Caki2 (cell line): ENCODE results near the gene GAK. TPM values are rescaled to one million over a fixed set of nuclear protein-coding genes. Genes with fewer than 3 reads are reported as not detected.

Experiments used
- DNase-seq: peaks from one replicate; pipeline ENCODE4 v3.0.0-alpha.2; 2015; ENCODE audit warnings: low read depth
- in situ Hi-C: cut with HindIII; loops from 2 replicates; pipeline ENCODE4 v1.10.0; 2016; ENCODE audit warnings: low sequenced_read_pairs, low pct_unique_long_range_greater_than_20kb, mixed read lengths
- total RNA-seq: library from RNA; depleted of rRNA; stranded (reverse); fragments of >200 nt; shearing (Covaris generic); gene quantifications from 2 replicates; pipeline ENCODE4 v1.2.3, GENCODE V29; 2014; ENCODE audit warnings: low replicate concordance

The GAK gene
- total RNA-seq, 1 experiment from 2014 or later, result 61.6 TPM

DNA sequence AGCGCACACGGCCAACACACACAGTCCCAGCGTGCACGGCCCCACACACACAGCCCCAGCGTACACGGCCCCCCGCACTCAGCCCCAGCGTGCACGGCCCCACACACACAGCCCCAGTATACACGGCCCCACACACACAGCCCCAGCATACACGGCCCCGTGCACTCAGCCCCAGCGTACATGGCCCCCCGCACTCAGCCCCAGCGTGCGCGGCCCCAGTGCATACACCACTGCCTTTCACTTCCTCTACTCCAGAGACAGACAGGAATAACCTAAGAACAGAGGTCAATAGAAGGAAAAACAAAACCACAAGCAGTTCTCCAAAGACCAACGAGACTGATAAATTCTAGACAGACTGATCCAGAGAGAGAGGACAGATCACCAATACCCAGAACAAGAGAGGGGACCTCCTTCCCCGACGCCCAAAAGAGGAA is 17.1 kb downstream of the GAK start:
- in situ Hi-C loops, result no loop called here
- DNase-seq, result no peak

DNA sequence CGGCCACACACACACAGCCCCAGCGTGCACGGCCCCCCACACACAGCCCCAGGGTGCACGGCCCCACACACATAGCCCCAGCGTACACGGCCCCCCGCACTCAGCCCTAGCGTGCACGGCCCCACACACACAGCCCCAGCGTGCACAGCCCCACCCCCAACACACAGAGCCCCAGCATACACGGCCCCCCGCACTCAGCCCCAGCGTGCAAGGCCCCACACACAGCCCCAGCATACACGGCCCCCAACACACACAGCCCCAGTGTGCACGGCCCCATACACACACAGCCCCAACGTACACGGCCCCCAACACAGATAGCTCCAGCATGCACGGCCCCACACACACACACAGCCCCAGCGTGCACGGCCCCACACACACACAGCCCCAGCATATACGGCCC is 17.6 kb downstream of the GAK start:
- in situ Hi-C loops, result no loop called here
- DNase-seq, result no peak

DNA sequence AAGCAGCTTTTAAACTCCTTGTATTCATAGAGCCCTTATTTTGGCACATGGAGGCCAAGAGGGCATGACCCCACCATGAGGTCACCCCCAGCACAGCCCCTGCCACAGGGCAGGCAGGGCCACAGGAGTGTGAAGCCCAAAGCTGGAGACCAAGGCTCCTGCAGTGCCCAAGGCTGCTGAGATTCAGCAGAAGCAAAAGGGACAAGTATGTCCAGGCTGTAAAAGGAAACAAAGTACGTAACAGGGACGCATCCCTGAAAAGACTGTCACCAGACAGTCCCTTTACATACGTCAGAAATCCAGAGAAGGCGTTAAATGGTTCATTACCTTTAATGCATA is 18.9 kb downstream of the GAK start:
- in situ Hi-C loops, result no loop called here
- no peak for DNase-seq

DNA sequence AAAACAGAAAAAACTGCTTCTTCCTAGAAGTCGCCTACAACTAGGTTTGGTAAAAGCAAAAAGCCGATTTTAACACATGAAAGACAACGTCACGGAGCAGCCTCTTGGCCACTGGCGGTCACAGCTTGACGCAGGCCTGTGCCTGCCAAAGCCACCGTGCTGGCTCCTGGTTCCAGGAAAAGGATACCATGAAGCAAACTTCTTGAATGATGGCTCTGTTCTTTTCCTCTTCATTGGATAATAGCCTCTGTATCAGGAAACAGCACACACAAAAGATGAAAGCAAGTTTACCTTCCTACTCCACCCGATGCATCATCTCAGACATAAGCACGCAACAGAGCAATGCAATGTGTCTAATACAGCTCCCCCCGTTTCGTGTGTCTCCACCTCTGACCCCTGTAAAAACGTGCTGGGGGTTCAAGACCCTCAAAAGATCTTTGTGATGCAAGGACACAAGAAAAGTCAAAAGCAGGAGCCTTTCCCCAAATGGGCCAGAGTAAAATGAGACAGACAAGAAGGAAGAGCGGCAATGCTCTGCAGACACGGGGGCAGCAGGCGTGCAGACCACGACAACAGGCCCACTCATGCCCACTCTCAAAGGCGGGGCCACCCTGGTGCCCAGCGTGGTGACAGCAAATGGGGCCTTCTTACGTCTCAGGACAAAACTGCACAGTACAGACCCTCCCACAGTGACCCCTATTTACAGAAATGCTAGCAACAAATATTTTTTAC is 19.4 kb downstream of the GAK start:
- DNase-seq, result no peak
- in situ Hi-C loops, result no loop called here

DNA sequence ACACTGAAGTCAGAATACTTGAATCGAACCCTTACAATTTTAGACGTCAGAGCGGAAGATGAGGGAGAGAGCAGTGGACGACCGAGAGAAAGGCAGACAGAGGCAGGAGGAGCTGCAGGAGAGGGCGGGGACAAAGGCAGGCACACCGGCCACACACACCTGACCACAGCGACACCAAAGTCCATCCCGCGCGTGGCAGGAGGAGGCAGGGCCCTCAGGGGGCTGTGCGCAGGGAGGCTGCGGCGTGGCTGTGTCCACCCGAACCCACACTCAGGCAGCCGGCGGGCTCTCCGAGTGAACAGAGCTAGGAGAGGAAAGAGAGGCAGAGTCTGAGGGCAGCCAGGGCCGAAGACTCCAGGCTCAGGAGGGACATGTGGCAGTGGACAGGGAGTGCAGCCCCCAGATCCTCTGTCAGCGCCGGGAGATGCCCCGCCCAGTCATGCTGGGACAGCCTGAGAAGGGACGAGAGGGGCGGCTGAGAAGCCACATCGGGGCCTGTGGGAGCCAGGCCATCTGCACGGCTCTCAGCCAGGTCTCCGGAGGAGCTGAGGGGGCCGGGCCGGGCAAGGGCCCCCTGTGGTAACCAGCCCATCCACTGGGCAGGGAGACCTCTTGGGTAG is 20.1 kb downstream of the GAK start:
- no peak for DNase-seq
- in situ Hi-C loops, result no loop called here

DNA sequence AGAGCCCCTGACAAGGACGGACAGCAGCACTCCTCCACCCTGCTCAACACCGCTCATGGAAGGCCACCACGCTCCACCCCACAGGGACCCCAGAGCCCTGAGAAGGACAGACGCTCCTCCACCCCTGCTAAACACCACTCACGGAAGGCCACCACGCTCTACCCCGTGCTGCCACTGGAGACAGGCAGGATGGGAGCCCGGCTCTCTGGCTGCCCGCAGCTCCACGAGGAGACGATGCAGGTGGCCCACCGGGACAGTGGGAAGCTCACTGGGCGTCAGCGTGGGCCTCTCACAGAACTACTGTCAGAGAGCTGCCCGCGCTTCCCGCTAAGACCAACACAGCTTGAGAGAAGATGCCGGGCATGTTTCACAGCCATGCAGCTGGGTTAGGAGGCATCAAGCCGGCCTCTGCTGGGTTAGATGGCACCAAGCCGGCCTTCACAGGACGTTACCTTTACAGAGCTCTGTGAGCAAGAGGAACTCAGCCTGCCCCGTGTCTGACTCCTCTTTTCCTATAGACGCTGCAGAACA is 20.8 kb downstream of the GAK start:
- no peak for DNase-seq
- in situ Hi-C loops, result no loop called here

DNA sequence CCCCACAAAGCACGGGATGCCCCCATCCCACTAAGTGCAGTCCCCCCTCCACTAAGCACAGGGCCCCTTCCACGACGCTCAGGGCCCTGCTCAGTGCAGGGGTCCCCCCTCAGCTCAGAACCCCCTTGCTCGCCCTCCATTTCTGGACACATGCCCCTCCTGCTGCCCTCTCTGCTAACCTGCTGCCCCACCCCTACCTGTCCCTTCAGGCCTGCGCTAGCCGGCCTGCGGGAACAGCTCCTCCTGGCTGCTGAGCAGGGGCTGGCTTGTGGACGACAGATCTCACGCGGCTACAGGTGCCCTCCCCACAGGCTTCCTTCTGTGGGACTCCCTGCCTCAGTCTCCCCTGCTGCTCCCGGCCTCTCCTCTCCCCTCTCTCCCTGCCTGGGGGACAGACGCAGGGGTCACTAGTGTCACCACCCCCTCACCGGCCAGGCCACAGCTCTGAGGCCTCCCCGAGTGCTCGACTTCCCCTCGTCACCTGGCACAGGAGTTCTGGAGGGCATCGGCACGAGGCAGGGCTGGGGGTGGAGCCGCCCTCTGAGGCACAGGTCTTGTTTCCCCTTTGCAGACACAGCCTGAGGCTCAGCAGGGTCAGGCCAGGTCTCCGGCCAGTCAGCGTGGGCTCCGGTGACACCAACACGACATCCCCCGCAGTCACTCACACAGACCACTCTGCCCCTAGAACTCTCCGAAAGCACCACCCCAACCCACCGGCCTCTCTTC is 21.6 kb downstream of the GAK start:
- in situ Hi-C loops, result no loop called here
- no peak for DNase-seq

DNA sequence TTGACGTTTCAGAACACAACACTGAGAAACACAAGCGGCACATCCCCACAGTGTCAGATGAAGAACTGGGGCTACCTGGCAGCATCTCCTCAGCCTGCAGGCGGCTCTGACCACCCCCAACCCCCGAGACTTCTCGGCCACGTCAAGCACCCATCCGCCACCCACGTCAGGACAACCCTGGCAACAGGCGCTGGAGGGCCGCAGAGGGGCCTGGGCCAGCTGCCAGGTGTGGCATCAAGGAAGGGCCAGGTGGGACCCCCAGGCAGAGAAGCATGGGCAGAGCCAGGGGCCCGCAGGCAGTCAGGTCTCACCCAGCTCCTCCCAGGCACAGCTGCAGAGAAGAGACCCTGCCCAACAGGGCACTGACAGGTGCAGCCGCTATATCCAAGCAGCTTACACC is 22.3 kb downstream of the GAK start:
- no peak for DNase-seq
- in situ Hi-C loops, result no loop called here

DNA sequence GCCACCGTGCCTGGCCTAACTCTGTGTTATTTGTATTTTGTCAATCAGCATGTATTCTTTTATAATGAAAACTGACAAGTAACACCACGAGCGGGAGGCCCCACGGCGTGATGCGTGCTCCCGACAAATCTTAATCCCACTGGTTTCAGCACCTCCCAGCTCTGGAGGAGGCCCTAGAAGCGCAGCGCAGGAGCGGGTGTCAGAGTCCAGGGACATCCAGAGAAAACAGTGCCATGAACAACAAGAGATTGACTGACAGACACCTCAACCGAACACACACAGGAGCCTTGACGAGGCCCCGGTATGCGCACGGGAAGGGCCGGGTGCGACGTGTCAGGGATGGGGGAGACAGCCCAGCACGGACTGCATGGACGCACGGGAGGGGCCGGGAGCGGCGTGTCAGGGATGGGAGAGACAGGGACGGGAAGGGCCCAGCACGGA is 23.0 kb downstream of the GAK start:
- DNase-seq, result no peak
- in situ Hi-C loops, result no loop called here

DNA sequence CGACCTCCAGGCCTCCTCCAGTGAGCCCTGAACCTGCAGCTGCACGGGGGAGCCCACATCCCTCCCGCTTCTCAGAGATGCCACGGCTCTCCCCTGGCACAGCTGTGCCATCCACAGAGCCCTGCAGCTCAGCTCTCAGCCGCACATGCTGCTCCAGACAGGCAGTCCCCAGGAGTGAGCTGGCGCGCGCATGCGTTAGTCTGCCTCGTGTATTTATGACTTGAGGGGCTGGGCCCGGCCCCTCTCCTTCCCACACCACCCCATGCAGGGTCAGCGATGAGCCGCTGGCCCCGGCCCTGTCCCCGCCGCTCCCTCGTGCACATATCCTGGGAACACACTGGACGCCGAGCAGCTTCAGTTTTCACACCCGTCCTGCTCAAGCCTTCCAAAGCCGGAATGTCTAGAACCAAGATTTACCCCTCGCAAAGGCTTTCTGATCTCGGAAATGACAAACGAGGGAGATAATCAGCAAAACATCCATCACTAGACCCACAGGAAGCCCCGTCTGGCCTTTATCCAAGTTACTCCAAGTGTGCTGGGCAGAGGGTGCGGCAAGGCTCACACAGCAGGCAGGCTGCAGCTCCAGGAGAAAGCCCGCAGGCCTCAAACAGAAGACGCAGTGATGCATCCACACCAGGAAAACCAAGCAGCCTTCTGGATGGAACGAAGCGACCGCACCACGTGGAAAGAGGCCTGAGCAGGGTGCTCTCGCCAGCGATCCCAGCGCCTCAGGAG is 24.3 kb downstream of the GAK start:
- in situ Hi-C loops, result no loop called here

DNA sequence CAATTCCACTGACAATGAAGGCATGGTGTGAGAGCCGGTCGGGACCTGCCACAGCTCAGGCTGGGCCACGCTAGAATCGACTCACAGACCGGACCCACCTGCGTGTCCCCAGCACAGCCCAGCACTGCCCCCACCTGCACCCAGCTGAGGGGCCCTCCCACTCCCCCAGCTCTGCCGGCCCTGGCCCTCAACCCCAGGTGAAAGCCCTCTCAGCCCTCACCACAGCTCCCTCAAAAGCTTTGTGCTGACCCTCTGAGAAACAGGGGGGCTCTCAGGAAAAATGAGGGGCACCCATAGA is 25.1 kb downstream of the GAK start:
- in situ Hi-C loops, result no loop called here
- no peak for DNase-seq

More for the DNA sequence above, 24.3 kb downstream of the GAK start:
- no peak for DNase-seq

DNA sequence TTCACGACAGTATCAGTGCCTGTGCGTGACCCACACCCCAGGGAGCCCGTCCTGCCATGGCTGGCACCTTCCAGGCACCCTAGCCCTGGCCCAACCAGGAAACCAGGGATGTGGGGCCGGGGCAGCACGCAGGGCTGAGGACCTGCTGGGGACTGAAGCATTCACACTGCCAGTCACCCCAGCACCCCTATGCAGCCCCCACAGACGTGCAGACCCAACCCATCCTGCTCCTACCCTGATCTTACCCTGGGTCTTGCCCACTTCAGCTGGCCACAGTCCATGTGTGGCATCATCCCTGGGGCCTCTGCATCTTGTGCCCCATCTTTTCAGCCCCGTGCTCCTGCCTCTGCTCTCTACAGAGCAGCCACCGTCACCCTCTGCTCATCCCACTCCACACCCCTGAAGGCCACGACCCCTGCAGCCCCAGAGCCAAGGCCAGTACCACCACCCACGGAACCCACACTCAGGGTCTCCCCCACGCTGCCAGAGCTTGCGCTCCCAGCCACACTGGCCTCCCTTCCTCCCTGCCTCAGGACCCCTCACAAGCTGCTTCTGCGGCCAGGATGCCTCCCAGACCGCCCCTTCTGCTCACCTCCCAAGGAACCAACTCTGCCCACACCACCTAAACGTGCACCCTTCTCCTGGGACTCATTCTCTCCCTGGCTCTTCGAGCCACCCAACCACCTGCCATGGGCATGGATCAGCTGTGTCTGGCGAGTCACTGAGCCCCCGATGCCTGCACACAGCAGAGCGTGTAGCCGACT is 25.6 kb downstream of the GAK start:
- in situ Hi-C loops, result no loop called here
- no peak for DNase-seq

DNA sequence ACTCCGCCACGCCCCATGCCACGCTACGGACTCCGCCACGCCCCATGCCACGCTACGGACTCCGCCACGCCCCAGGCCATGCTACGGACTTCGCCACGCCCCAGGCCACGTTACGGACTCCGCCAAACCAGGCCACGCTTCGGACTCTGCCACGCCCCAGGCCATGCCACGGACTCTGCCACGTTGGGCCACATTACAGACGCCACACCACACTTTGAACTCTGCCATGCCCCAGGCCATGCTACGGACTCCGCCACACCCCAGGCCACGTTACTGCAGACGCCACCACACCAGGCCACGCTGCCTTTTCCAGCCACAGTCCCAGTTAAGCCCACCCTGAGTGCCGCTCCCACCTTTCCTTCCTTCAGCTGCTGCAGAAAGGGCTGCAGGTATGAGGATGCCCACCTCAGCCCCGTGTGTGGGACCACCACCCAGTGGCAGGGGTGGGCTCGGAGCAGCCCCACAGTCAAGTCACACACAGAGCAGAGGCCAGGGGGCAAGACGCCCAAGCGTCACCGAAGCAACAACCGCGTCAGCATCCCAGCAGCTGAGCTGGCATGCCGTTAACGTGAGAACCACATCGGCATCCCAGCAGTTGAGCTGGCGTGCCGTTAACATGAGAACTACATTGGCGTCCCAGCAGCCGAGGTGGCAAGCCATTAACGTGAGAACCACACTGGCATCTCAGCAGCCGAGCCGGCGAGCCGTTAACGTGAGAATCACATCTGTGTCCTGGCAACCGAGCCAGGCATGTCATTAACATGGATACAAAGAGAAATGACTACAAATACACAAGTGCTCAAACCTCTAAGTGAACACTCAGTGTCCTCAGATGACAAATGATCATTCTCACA is 26.4 kb downstream of the GAK start:
- DNase-seq, result no peak
- in situ Hi-C loops, result no loop called here

DNA sequence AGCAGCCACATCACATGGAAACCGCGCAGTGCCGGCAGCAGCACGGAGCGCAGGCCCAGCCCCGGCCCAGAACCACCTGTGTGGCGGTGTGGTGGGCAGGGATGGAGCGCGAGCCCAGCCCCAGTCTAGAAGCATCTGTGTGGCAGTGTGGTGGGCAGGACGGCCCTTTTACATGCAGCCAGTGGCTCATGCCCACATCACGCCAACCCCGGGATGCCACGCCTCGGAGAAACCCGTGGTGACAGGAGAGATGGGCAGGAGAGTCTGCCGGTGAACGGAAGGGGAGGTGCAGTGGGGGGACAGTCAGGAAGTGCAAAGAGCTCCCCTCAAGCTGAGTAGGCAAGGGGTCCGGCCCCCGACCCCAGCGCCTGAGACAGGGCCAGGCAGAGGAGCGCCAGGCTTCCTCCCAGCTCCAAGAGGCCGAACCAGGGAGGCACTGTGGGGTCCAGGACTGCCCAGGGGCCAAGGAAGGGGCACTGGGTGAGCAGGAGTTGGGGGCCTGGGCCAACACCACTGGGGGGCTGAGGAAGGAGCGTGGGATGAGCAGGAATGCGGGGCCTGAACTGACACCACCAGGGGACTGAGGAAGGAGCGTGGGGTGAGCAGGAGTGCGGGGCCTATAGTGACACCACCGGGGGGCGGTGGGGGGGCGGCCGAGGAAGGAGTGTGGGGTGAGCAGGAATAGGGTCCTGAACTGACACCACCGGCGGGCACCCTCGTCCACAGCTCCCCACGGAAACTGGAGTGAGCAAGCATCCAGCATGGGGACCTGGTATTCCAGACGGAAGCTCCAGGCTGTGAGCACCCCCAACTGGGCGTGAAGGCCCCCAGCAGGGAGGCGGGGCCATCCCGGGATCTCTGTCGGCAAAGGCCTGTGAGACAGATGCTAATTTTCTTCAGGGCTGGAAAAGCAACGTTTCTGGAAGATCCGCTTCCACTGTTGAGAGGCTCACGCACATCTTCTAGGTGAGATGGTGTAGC is 28.8 kb downstream of the GAK start:
- in situ Hi-C loops, result no loop called here
- DNase-seq, result no peak

DNA sequence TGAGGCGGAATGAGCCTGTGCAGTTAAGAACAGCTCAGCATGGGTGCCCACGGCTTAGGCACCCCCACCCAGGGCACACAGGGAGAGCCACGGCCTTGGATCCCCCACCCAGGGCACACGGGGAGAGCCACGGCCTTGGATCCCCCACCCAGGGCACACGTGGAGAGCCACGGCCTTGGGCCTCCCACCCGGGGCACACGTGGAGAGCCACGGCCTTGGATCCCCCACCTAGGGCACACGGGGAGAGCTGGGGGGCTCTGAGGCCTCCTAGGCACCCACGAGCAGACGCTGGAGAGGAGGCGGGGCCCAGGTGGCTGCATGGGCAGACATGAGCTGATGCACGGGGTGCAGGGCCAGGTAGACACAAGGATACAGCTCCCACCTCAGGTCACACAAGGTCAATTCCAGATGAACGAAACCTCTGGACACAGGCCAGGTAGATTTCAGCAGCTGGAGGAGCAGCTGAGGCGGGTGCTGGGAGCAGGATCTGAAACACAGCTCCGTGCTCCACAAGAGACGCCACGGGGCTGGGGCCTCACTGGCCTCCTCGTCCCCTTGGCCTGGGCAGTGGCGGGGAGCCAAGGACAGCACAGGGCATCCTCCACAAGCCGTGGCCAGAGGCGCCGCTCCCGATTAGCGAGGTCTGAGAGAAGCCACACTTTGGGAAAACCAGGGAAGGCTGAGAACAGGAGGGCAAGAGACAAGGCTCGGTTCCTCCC is 30.8 kb downstream of the GAK start:
- no peak for DNase-seq
- in situ Hi-C loops, result no loop called here

DNA sequence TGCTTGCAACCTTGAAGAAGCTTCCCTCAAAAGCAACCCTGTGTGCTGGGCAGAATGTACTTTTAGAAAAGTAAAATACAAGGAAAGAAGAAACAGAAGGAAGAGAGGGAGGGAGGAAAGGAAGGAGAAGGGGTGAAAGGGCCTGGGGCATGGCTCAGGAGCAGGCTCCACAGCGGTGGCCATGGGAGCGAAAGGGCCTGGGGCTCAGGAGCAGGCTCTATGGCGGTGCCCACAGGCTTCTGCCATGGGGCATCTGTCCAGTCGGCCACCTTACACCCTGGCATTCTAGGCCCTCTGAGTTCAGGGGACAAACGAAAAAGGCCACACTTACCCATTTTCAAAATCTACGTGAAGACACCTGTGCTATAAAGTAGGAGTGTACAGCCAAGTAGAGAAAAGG is 31.4 kb downstream of the GAK start:
- in situ Hi-C loops, result no loop called here
- DNase-seq, result no peak
